Small intestine (tissue), 7 donors: ENCODE results near the gene MAGI1. TPM values are rescaled to one million over a fixed set of nuclear protein-coding genes. Genes with fewer than 3 reads are reported as not detected.

ENCODE experiments used
- DNase-seq, 2 donors: peaks; one replicate each; pipeline versions ENCODE4 v3.0.0 to v3.0.0-alpha.2; 2013
- FAIRE-seq: peaks from 2 replicates; lab custom pipeline; 2012; peaks lifted over from hg19 to GRCh38; lab: Jason Lieb, UNC
- H3K27ac ChIP-seq, 3 donors: one replicate each; pipeline ENCODE4 v1.5.1; 2013; ENCODE audit warnings: low read length in 2 of 3, mild to moderate bottlenecking in 2 of 3, control low read depth in 1 of 3, inconsistent platforms in 1 of 3, low read depth in 1 of 3, moderate library complexity in 1 of 3
- H3K27me3 ChIP-seq, 3 donors: one replicate each; pipeline ENCODE4 v1.6.1; 2013; ENCODE audit warnings: low read length in 3 of 3, inconsistent platforms in 1 of 3; ENCODE audit not compliant: control insufficient read depth in 3 of 3, insufficient read depth in 3 of 3
- H3K36me3 ChIP-seq, 3 donors: one replicate each; pipeline ENCODE4 v1.6.1; 2013; ENCODE audit warnings: low read length in 3 of 3, inconsistent platforms in 1 of 3, low read depth in 1 of 3, mild to moderate bottlenecking in 1 of 3, moderate library complexity in 1 of 3; ENCODE audit not compliant: control insufficient read depth in 3 of 3, insufficient read depth in 2 of 3
- H3K4me1 ChIP-seq, 3 donors: one replicate each; pipeline ENCODE4 v1.6.1; 2013; ENCODE audit warnings: low read length in 2 of 3, inconsistent platforms in 1 of 3, low read depth in 1 of 3, mild to moderate bottlenecking in 1 of 3, moderate library complexity in 1 of 3; ENCODE audit not compliant: control insufficient read depth in 3 of 3, insufficient read depth in 2 of 3
- H3K4me3 ChIP-seq, 3 donors: one replicate each; pipeline ENCODE4 v1.5.1; 2013; ENCODE audit warnings: low read length in 3 of 3, control low read depth in 1 of 3, inconsistent platforms in 1 of 3, low read depth in 1 of 3, mild to moderate bottlenecking in 1 of 3, moderate library complexity in 1 of 3
- H3K9me3 ChIP-seq, 2 donors: one replicate each; pipeline ENCODE4 v1.6.1; 2013; ENCODE audit warnings: low read depth in 1 of 2, low read length in 1 of 2; ENCODE audit not compliant: control insufficient read depth in 2 of 2, insufficient read depth in 1 of 2
- WGBS, 3 donors: extraction: QIAGEN DNeasy Blood & Tissue Kit; methylation state at CpG; one replicate each; pipeline ENCODE4 v1.1.7; 2013; 5-methylcytosine and 5-hydroxymethylcytosine counted together
- polyA plus RNA-seq, 4 donors: library from polyadenylated mRNA; stranded (reverse) in 3 of 4; unstranded in 1 of 4; fragments of 200-250 nt in 3 of 4; fragments of 120-200 nt in 1 of 4; gene quantifications; one replicate each; pipeline versions ENCODE4 v1.2.1 to v1.2.3, GENCODE V29; 2013
- donor health status: healthy with polysubstance abuse.
- donor health status: control.
- donor health status: control.
- donor health status: Bipolar disorder and iron deficiency.
- donor health status: healthy.

MAGI1 gene
- polyA plus RNA-seq, 4 donors, result 10.0 to 35.1 (median 12.6) TPM

DNA sequence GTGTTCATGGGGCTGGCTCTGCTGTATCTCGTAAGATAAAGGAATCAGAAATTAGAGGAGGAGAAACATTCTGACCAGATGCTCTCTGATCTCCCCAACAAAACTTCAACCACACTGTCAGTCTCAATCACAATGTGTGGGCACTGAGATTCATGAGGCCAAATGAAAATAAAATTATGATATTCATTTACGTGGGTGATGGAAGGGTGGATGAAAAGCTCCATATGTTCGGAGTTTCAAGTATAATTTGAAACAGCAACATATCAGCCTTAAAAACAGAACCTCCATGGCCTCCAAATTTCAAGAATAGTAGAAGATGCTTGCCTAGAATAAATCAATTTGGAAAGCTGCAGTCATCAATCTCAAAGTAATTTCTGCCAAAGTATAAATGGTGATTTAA is 363.7 kb downstream of the MAGI1 start:
- no peaks in the 10 kb centered on the region for H3K36me3 ChIP-seq
- no peaks in the 10 kb centered on the region for H3K9me3 ChIP-seq
- no peak overlapping the region for H3K4me3 ChIP-seq
- no peak for DNase-seq
- 80 to 91% (median 85%) methylated on average over 3 of the region's 3 CpGs for WGBS, 3 donors
- no peak for FAIRE-seq
- H3K27me3 ChIP-seq, result no peaks in the 10 kb centered on the region
- no peak overlapping the region for H3K27ac ChIP-seq
- peaks cover 0 to 2% (median 0%) of the 10 kb centered on the region in 3 donors for H3K4me1 ChIP-seq

DNA sequence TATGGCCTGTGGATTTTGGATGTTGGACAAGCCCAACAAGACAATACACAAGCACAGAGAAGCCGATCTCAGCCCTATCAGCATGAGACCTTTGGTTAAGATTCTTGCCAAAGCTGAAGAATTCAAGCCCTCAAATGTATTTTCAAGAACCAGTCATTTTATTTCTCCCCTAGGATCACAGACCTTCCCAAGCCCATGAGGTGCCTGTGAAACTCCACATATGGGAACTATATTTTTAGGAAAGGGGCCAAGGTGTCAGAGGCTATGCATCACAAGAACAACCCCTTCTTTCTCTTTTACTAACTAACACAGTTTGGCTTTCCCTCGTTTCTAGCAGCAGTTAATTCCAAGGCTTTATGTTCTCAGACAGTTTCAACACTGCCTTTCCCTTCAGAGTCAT is 364.5 kb downstream of the MAGI1 start:
- no peak for DNase-seq
- Histone ChIP-seq H3K27me3 (no peaks in the 10 kb centered on the region), H3K9me3 (no peaks in the 10 kb centered on the region), H3K4me1 (peaks cover 0 to 2% (median 0%) of the 10 kb centered on the region in 3 donors), H3K4me3 (no peak overlapping the region), H3K27ac (no peak overlapping the region), H3K36me3 (no peaks in the 10 kb centered on the region)
- FAIRE-seq, result no peak
- WGBS, 3 donors, result 65 to 74% (median 69%) methylated on average over 2 of the region's 2 CpGs

DNA sequence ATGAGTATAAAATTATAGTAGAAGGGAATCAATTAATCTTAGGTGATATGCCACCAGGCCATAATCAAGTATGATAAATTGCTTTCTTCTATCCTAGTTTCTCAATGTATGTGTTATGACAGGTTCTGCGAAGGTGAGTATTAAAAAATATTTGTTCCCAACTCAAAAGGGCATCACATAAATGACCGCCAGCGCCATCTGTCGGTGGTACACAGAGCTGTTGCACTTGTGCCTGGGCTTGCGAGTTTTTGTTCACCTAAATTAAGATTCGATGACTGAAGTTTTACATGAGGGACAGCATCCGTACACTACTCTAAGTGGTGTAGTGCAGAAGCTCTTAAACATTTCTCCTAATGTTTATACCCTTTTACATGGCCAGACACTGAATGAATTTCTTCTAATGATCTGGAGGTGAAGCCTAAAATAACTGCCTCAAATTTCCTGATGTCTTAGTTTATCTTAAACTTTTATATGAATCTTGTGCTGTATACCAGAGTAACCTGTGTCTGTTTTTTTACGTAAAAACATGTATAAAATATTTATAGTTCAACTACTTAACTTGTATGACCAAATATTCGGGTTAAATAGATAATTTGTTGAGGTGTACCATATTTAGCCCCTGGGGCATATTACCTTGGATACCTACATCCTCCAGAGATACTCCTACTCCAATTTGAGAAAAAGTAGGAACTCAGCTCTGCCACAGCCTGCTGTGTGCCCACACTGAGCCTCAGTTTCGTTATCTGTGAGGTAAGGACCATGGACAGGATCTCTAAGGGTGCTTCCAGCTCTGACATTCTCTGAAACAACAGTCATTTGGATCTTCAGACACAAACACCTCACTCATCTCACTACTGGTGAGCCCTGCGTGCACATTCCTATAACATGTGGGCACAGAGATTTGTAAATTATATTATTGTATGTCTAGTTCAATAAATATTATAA is 365.6 kb downstream of the MAGI1 start:
- DNase-seq (peak; percentile 47 to 52), FAIRE-seq (no peak)
- H3K4me3 ChIP-seq, result no peak overlapping the region
- H3K9me3 ChIP-seq, result no peaks in the 10 kb centered on the region
- H3K36me3 ChIP-seq, result no peaks in the 10 kb centered on the region
- H3K27ac ChIP-seq, result no peak overlapping the region
- H3K4me1 ChIP-seq, result peaks cover 0 to 2% (median 0%) of the 10 kb centered on the region in 3 donors
- 48 to 55% (median 52%) methylated on average over 11 of the region's 11 CpGs for WGBS, 3 donors
- H3K27me3 ChIP-seq, result no peaks in the 10 kb centered on the region

DNA sequence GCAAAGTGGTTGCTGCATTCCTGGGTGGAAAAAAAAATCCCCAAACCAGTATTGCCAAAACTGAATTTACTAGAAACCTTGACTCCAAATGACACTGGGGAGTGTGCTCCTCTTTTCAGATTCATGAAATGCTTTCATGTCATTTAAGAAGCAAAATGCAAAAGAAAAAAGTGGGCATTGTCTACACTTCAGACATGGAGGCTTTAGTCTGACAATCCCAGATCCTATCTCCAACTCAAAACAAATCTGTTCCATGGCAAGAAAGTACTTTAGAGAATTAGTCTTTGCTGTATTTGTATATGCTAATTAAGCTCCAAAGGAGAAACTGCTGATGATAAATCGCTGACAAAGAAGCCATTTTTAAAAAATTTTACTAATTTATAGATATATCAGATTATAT is 366.7 kb downstream of the MAGI1 start:
- no peak for FAIRE-seq
- 67 to 86% (median 76%) methylated on average over 1 of the region's 1 CpG for WGBS, 3 donors

GRCh38 chr3:65671004-65671403 is 367.7 kb downstream of the MAGI1 start:
- no peaks in the 10 kb centered on the region for H3K9me3 ChIP-seq
- no peak overlapping the region for H3K27ac ChIP-seq
- no peaks in the 10 kb centered on the region for H3K36me3 ChIP-seq
- peaks cover 0 to 2% (median 0%) of the 10 kb centered on the region in 3 donors for H3K4me1 ChIP-seq
- FAIRE-seq (no peak), DNase-seq (no peak)
- WGBS, 3 donors, result 64 to 80% (median 73%) methylated on average over 3 of the region's 3 CpGs
- H3K27me3 ChIP-seq, result no peaks in the 10 kb centered on the region
- H3K4me3 ChIP-seq, result no peak overlapping the region

More for the DNA sequence above, 366.7 kb downstream of the MAGI1 start:
- Histone ChIP-seq H3K27me3 (no peaks in the 10 kb centered on the region), H3K4me1 (peaks cover 0 to 2% (median 0%) of the 10 kb centered on the region in 3 donors), H3K4me3 (no peak overlapping the region), H3K9me3 (no peaks in the 10 kb centered on the region), H3K36me3 (no peaks in the 10 kb centered on the region), H3K27ac (no peak overlapping the region)
- DNase-seq, result no peak

DNA sequence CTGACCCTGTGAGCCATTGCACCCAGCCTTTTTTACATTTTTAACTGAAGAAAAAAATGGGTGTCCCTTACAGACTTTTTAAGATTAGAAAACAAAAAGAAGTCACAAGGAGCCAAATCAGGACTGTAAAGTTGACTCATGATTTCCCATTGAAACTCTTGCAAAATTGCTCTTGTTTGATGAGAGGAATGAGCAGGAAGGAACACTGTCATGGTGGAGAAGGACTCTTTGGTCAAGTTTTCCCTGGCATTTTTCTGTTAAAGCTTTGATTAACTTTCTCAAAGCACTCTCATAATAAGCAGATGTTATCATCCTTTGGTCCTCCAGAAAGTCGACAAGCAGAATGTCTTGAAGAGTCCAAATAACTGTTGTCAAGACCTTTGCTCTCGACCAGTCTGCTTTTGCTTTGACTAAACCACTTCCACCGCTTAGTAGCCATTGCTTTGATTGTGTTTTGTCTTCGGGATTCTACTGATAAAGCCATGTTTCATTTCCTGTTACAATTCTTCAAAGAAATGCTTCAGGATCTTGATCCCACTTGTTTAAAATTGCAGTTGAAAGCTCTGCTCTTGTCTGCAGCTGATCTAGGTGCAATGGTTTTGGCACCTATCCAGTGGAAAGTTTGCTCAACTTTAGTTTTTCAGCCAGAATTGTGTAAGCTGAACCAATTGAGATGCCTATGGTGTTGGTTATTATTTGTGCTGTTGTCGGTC is 369.4 kb downstream of the MAGI1 start:
- no peaks in the 10 kb centered on the region for H3K4me1 ChIP-seq
- H3K36me3 ChIP-seq, result no peaks in the 10 kb centered on the region
- no peaks in the 10 kb centered on the region for H3K27me3 ChIP-seq
- FAIRE-seq (no peak), DNase-seq (no peak)
- H3K4me3 ChIP-seq, result no peak overlapping the region
- no peak overlapping the region for H3K27ac ChIP-seq
- 55 to 78% (median 65%) methylated on average over 5 of the region's 5 CpGs for WGBS, 3 donors
- no peaks in the 10 kb centered on the region for H3K9me3 ChIP-seq

DNA sequence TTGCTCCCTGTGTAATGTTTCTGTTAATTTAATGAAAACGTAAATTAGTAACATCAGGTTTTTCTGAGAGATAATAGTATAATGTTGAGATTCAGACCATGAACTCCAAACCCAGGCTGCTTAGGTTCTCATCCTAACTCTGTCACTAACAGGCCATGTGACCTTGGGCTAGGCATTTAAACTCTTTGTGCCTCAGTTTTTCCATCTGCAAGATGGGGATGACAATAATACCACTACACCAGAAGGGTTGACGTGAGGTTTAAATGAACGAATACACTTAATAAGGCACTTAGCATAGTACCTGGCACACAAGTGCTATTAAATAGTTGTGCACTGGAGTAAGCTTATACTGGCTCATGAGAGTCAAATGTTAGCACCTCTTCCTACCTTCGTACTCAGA is 370.8 kb downstream of the MAGI1 start:
- Histone ChIP-seq H3K4me3 (no peak overlapping the region), H3K36me3 (no peaks in the 10 kb centered on the region), H3K4me1 (no peaks in the 10 kb centered on the region), H3K27ac (no peak overlapping the region), H3K27me3 (no peaks in the 10 kb centered on the region), H3K9me3 (no peaks in the 10 kb centered on the region)
- FAIRE-seq (no peak), DNase-seq (no peak)
- WGBS, 3 donors, result 94 to 96% (median 95%) methylated on average over 4 of the region's 4 CpGs

GRCh38 chr3:65666448-65667091 is 372.1 kb downstream of the MAGI1 start:
- Histone ChIP-seq H3K36me3 (no peaks in the 10 kb centered on the region), H3K27ac (no peak overlapping the region), H3K9me3 (no peaks in the 10 kb centered on the region), H3K4me3 (no peak overlapping the region), H3K4me1 (no peaks in the 10 kb centered on the region), H3K27me3 (no peaks in the 10 kb centered on the region)
- WGBS, 3 donors, result 75 to 86% (median 84%) methylated on average over 6 of the region's 6 CpGs
- FAIRE-seq (no peak), DNase-seq (no peak)
